GM19452 (cell line): ENCODE results near the gene KRTAP10-2.

Experiments
- ATAC-seq: cut with Tn5 transposase; IDR thresholded peaks from one replicate; pipeline ENCODE4 v1.9.1; 2021; ENCODE audit not compliant: unreplicated experiment

KRTAP10-2 gene

DNA sequence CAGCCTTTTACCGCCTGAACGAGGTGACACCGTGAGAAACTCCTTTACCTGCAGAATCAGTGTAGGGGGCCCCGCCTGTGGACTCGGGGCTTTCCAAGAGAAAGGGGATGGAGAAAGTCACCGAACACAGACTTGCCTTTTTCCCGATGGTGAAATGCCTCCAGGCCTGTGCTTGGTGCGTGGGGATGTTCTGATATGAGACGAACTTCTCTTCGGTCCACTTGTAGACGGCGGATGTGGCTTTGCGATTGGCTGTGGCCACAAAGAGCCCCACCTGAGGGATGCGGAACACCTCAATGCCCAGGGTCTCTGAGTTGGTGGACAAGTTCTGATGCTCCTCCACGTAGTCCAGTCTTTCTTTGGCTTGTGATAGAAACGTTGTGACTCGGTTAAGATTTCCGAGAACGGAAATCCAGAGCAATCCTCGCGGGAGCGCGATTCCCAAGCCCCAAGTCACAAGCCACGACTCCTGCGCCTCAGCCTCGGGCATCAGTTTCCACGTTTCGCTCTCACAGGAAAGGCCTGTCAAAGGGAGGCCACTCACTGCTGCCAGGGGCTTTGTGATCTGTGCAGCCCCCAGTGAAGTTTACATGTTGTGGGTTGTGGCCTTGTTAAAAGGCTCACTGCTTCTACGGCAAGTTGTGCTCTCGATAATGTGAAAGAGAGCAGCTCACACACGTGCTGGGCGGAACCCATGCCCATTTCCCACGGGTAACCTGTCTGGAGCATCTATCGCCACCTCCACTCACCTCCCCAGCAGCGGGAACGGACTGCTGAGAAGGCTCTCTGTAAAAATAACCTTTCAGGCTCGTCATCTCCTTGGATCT is 23.9 kb downstream of the KRTAP10-2 start:
- ATAC-seq, result no peak

- no peak for ATAC-seq
These were observed 25.0 kb downstream of the KRTAP10-2 start for GRCh38 chr21:44526096-44526997.

DNA sequence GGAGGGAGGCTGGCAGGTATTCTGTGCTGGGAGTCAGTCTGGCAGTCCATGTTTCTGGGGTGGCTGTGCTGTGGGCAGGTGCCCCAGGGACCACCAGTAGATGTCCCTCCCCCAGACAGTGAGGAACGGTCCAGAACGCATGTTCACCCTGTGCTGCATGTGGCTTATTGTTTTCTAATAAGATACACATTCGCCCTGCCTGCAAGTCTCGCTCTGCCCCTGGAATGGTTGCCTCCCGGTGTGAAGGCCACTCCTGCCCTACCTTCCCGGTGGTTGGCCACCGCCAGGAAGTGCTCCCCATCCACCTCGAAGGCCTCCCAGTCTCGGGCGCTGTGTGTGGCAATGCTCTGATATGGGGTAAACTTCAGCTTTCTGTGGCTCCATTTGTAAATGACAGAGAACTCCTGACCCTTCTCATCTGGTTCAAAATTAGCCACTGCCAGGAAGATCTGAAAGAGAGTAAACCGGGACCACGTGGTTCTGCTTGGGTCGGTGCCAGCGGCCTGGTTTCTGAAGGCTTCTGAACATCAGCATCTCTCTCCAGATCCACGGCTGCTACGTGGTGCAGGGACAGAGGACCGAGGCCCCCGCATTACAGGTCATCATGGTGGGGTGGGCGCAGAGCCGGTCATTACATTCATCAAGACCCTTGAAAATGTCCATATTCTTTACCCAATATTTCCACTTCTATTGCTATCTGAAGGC is 25.8 kb downstream of the KRTAP10-2 start:
- no peak for ATAC-seq

- ATAC-seq, result no peak
These were observed 26.6 kb downstream of the KRTAP10-2 start for GRCh38 chr21:44524414-44525371.

DNA sequence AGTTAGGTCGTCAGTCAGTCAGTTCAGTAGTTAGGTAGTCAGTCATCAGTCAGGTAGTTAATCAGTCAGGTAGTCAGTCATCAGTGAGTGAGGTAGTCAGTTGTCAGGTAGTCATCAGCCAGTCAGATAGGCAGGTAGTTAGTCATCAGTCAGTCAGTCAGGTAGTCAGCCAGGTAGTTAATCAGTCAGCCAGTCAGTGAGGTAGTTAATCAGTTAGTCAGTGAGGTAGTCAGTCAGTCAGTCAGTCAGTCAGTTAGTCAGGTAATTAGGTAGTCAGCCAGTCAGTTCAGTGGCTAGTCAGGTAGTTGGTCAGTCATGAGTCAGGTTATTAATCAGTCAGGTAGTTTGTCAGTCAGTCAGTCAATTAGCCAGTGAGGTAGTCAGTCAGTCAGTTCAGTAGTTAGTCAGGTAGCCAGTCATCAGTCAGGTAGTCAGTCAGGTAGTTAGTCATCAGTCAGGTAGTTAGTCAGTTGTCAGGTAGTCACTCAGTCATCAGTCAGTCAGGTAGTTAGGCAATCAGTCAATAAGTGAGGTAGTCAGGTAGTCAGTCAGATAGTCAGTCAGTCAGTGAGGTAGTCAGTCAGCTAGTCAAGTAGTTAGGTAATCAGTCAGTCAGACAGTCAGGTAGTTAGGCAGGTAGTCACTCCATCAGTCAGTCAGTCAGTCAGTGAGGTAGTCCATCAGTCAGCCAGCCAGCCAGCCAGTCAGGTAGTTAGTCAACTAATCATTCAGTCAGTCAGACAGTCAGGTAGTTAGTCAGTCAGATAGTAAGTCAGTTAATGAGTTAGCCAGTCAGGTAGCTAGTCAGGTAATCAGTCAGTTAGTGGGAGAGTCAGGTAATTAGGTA is 27.5 kb downstream of the KRTAP10-2 start:
- ATAC-seq, result no peak

DNA sequence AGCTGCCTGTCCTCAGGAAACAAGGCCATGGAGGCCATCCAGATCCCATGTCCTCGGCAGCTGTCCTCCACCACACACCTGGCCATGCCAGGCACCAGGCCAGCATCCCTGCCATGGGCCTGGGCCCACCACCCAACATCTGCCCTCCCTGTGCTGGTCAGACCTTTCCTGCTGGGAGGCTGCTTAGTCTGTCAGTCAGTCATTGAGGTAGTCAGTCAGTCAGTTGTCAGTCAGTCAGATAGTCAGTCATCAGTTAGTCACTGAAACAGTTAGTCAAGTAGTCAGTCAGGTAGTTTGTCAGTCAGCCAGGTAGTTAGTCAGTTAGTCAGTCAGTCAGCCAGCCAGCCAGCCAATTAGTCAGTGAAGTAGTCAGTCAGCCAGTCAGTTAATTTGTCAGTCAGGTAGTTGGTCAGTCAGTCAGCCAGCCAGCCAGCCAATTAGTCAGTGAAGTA is 28.5 kb downstream of the KRTAP10-2 start:
- no peak for ATAC-seq

DNA sequence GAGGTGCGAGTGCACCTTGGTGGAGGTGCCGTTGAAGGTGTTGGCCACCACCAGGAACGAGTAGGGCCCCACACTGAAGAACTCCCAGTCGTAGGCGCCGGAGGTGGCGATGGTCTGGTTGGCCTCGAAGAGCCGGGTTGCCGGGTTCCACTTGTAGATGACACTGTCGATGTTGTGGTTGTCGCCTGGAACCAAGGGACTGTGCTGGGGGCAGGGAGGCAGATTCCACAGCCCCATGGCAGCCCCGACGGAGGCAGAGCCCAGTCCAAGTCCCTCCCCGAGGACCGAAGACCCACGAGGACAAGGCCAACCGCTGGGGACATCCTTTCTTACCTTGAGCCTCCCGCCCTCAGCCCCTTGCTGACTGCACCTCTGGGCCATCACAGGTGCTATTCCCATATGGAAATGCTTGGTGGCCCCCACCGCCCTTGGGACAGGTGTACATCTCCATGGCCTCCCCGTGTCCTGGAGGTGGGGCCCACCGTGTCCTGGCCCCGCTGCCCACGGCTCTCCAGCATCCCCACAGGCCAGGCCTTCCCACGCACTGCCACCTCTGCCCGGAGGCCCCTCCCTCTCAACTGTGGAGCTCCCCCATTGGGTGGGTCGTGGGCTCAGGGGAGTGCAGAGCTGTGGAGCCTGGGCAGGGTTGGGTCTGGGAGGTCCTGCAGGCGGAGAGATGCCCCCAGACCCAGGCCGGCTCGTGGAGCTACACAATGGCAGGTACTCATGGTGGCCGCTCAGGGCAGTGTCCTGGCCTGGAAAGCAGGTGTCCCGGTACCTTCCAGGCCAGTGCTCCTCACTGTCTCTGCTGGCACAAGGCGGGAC is 29.2 kb downstream of the KRTAP10-2 start:
- ATAC-seq, result no peak

GRCh38 chr21:44521301-44521927 is 29.9 kb downstream of the KRTAP10-2 start:
- ATAC-seq, result no peak

GRCh38 chr21:44520326-44521300 is 30.7 kb downstream of the KRTAP10-2 start:
- ATAC-seq, result no peak

- ATAC-seq, result no peak
These were observed 31.7 kb downstream of the KRTAP10-2 start for GRCh38 chr21:44519346-44520325.

DNA sequence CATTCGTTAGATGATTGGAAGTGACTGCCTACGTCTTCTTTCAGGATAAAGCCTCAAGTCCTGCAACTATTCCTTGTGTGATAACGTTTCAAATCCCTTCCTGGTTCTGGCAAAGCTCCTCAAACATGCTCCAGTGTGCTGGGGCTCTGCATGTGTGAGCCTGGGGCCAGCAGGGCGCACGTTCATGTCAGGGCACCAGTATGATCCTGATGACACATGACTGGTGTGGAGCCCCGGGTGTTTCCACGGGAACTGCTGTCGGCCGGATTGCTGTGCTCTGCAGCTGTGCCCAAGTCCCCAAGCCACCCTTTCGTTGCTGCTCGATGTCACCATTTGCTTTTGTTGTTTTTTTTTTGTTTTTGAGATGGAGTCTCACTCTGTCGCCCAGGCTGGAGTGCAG is 32.6 kb downstream of the KRTAP10-2 start:
- ATAC-seq, result no peak

GRCh38 chr21:44517175-44517899 is 34.0 kb downstream of the KRTAP10-2 start:
- no peak for ATAC-seq

DNA sequence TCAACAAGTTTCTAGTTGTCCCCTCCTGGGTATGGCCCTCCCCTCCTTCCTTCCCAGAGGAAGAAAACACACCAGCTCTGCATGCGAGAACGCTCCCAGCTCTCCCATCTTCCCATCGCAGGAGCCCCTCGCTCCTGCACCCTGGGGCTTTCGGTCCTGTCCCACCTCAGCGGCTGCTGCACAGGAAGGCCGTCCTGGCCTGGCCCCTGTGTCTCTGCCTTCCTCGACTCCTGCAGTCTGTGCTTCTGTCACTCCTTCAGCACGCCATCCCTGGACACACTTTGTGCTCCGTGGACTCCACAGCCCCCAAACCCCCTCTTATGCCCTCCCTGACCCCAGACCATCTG is 34.5 kb downstream of the KRTAP10-2 start:
- no peak for ATAC-seq

DNA sequence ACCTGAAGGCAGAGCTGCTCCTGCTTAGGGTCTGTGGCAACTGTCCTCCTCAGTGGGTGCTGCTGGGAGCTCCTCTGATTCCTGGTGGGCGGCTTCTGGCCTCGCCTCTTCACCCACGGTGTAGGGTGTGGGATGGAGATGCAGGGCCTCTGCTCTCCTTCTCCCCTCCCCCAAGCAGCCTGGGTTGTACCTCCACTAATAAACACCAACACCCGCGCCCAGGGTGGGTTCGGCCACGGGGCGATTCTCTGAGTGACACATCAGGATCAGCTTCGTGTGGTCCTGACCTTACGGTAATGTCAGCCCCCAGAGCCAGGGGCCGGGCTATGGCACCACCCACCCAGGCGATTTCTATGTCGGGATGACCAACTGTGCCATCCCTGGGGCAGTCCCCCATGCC is 35.0 kb downstream of the KRTAP10-2 start:
- ATAC-seq, result no peak
